ENCODE results near the gene ALG10.
"Not testable (repeated sequence)": the region's sequence is repeated elsewhere in the genome, so short reads cannot be mapped to it uniquely, and the experiment has no call there.

ALG10 gene

DNA sequence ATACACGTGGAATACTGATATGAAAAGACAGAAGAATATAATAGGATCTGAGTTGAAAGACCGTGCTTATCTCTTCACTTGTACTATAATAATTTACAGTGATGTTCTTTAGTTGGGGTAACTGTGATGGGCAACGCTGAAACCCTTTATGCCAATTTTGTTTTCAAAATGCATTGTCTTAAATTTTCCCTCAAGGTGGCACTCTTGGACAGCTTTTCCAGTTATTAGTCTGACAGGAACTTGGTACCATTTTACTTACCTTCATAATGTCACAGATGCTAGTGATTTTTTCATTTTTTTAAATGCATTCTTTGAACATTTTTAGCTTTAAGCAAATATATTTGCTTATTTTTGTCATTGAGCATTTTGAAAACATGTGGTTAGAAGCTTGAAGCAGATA, 16.1 kb downstream of the ALG10 start:
- not testable (repeated sequence) for H3K27ac Mint-ChIP-seq; H3K27me3 Mint-ChIP-seq; H3K4me3 Mint-ChIP-seq; H3K36me3 Mint-ChIP-seq (ENCODE audit: insufficient read depth); H3K4me1 Mint-ChIP-seq (ENCODE audit: low read depth in 2 of 2); H3K9me3 Mint-ChIP-seq; DNase-seq; ATAC-seq (replicated peaks)

DNA sequence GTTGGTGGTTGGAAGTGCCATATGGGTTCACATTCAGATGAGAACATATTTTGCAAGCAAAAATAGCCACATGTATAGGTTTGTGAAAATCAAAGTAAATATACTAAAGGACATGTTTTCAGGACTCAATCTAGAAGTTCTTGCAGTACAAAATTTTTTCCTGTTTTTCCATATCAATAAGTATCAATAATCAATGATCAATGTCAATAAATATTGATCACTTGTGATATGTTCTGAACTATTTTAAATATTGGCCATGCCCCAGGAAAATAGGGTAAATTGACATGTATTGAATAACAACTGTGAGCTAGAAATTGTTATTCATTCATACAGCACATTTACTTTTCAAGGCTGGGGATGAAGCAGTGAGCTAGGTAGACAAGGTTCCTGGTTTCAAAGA, 24.3 kb downstream of the ALG10 start:
- DNase-seq = no peak
- Mint-ChIP-seq H3K27me3 (peaks cover 10 to 23% of the 10 kb centered on the region in 2 donors), H3K9me3 (no peaks in the 10 kb centered on the region), H3K36me3 (ENCODE audit: insufficient read depth) (no peaks in the 10 kb centered on the region), H3K4me3 (no peak overlapping the region), H3K27ac (no peak overlapping the region), H3K4me1 (ENCODE audit: low read depth in 2 of 2) (no peaks in the 10 kb centered on the region)
- ATAC-seq (replicated peaks) = no peak

DNA sequence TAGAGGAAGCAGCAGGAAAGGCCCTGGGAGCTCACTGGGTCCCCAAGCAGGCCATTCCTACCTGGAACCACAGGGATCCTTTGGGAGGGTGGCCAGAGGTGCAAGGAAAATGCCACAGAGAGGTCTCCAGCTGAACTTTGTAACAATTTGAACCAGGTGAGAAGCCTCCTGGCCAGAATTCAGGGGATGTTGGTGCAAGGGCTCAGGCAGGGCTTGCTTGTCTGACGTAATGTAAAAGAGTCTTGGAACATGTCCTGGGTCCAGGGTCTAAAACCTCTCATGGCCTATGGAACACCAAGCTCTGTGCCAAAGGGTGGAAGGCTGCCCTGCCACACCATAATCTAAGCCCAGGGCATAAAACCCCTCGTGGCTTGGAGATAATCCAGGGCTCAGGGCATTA, 25.6 kb downstream of the ALG10 start:
- H3K4me1 Mint-ChIP-seq (ENCODE audit: low read depth in 2 of 2); H3K9me3 Mint-ChIP-seq; ATAC-seq (replicated peaks); H3K27ac Mint-ChIP-seq; H3K36me3 Mint-ChIP-seq (ENCODE audit: insufficient read depth); H3K4me3 Mint-ChIP-seq; DNase-seq: not testable (repeated sequence)
- peaks cover 10 to 23% of the 10 kb centered on the region in 2 donors for H3K27me3 Mint-ChIP-seq

DNA sequence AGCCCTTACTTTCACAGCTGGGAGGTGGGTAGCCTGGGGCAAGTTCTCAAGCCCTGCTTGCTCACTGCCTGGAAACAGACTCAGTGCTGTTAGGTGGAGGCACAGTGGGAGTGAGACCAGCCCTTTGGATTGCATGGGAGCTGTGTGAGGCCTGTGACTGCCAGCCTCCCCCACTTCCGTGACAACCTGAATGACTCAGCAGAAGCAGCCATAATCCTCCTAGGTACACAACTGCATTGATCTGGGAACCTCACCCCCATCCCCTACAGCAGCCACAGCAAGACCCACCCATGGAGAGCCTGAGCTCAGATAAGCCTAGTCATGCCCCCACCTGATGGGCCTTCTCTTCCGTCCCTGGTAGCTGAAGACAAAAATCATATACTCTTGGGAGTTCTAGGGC, 26.4 kb downstream of the ALG10 start:
- no peak overlapping the region for H3K27ac Mint-ChIP-seq

DNA sequence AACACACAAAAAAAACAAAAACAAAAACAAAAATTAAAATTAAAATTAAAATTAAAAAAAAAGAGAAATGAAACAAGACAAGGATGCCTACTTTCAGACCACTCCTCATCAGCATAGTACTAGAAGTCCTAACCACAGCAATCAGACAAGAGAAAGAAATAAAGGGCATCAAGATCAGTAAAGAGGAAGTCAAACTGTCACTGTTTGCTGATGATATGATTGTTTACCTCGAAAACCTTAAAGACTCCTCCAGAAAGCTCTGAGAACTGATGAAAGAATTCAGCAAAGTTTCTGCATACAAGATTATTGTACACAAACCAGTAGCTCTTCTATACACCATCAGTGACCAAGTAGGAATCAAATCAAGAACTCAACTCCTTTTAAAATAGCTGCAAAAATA, 29.2 kb downstream of the ALG10 start:
- H3K36me3 Mint-ChIP-seq (ENCODE audit: insufficient read depth) = no peaks in the 10 kb centered on the region
- no peaks in the 10 kb centered on the region for H3K9me3 Mint-ChIP-seq
- peaks cover 10 to 23% of the 10 kb centered on the region in 2 donors for H3K27me3 Mint-ChIP-seq
- H3K4me3 Mint-ChIP-seq = no peak overlapping the region
- peaks cover 0 to 9% of the 10 kb centered on the region in 2 donors for H3K4me1 Mint-ChIP-seq (ENCODE audit: low read depth in 2 of 2)
- H3K27ac Mint-ChIP-seq = no peak overlapping the region
- no peak for DNase-seq
- no peak for ATAC-seq (replicated peaks)

More for the DNA sequence above, 26.4 kb downstream of the ALG10 start:
- Mint-ChIP-seq H3K36me3 (ENCODE audit: insufficient read depth) (no peaks in the 10 kb centered on the region), H3K27me3 (peaks cover 10 to 23% of the 10 kb centered on the region in 2 donors), H3K9me3 (no peaks in the 10 kb centered on the region), H3K4me1 (ENCODE audit: low read depth in 2 of 2) (no peaks in the 10 kb centered on the region), H3K4me3 (no peak overlapping the region)
- DNase-seq (no peak), ATAC-seq (replicated peaks) (no peak)

DNA sequence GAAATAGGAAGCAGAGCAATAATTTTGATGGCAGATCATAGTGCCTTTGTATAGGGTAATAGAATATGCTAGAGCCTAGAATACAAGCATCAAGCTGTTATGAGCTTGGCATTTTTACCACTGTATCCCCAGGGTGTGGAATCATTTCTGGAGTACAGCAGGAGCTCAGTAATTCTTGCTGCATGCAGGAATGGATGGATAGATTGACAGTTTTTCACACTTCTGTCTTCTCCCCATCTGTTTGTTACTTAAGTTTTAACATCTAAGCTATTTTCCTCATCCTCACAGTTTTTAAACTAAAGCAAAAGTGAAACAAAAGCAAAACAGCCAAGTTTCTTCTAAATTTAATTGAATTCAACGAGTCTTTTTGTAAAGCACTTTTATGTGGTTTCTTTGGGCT, 32.6 kb downstream of the ALG10 start:
- DNase-seq = no peak
- Mint-ChIP-seq H3K36me3 (ENCODE audit: insufficient read depth) (no peaks in the 10 kb centered on the region), H3K27ac (peak overlapping the region in 1 of 2 donors; percentile 50), H3K4me3 (peak overlapping the region in 1 of 2 donors; percentile 59), H3K27me3 (peaks cover 0 to 10% of the 10 kb centered on the region in 2 donors), H3K4me1 (ENCODE audit: low read depth in 2 of 2) (peaks cover 0 to 9% of the 10 kb centered on the region in 2 donors), H3K9me3 (no peaks in the 10 kb centered on the region)
- no peak for ATAC-seq (replicated peaks)
